ENCODE data around the gene NUDT14.

- TF ChIP-seq CTCF (IDR thresholded peaks at IDR 0.05) (no peak), EZH2 (IDR thresholded peaks at IDR 0.05) (no peak)
These were observed 37.0 kb downstream of the NUDT14 start for GRCh38 chr14:105144026-105144665.
